OCI-LY1 (cell line): ENCODE data around the gene ARHGEF4.

Experiments
- H2AFZ ChIP-seq: fragments of 200-600 bp; sonication (generic), shearing (Covaris generic); 2 replicates; pipeline ENCODE4 v1.6.0; 2014; ENCODE audit warnings: antibody characterized with exemption, mild to moderate bottlenecking, low read length
- H3F3A ChIP-seq: fragments of 200-600 bp; sonication (generic), shearing (Covaris generic); 2 replicates; pipeline ENCODE4 v1.6.0; 2014; ENCODE audit warnings: mild to moderate bottlenecking, antibody characterized with exemption, low read length, moderate library complexity; ENCODE audit not compliant: insufficient read depth
- H3K27ac ChIP-seq: fragments of 200-600 bp; sonication (generic); 2 replicates; pipeline ENCODE4 v1.5.1; 2014; ENCODE audit warnings: low read length, mixed run types, mild to moderate bottlenecking, low read depth; ENCODE audit not compliant: poor library complexity, severe bottlenecking
- H3K27me3 ChIP-seq: fragments of 200-600 bp; sonication (generic); 2 replicates; pipeline ENCODE4 v1.6.0; 2014; ENCODE audit warnings: antibody characterized with exemption, mild to moderate bottlenecking, low read length, moderate library complexity; ENCODE audit not compliant: insufficient read depth
- H3K36me3 ChIP-seq: fragments of 200-600 bp; sonication (generic); 2 replicates; pipeline ENCODE4 v1.6.1; 2014; ENCODE audit warnings: mild to moderate bottlenecking, antibody characterized with exemption, low read length, moderate library complexity, mixed read lengths; ENCODE audit not compliant: insufficient read depth
- H3K4me1 ChIP-seq: fragments of 200-600 bp; sonication (generic); 2 replicates; pipeline ENCODE4 v1.5.1; 2014; ENCODE audit warnings: mild to moderate bottlenecking, low read length, moderate library complexity; ENCODE audit not compliant: insufficient read depth, severe bottlenecking
- H3K4me2 ChIP-seq: fragments of 200-600 bp; sonication (generic), shearing (Covaris generic); 2 replicates; pipeline ENCODE4 v1.6.1; 2014; ENCODE audit warnings: low read length
- H3K4me3 ChIP-seq: fragments of 200-600 bp; sonication (generic); 2 replicates; pipeline ENCODE4 v1.5.1; 2014; ENCODE audit warnings: low read length, low read depth, mild to moderate bottlenecking, mixed read lengths; ENCODE audit not compliant: poor library complexity, severe bottlenecking
- H3K79me2 ChIP-seq: fragments of 200-600 bp; shearing (Covaris generic); 2 replicates; pipeline ENCODE4 v1.6.1; 2016; ENCODE audit warnings: mixed run types, low read length, mixed read lengths; ENCODE audit not compliant: insufficient read depth
- H3K9ac ChIP-seq: fragments of 200-600 bp; sonication (generic), shearing (Covaris generic); 2 replicates; pipeline ENCODE4 v1.6.1; 2014; ENCODE audit warnings: mild to moderate bottlenecking, low read length, mixed read lengths
- H3K9me2 ChIP-seq: fragments of 200-600 bp; sonication (generic), shearing (Covaris generic); 2 replicates; pipeline ENCODE4 v1.6.1; 2014; ENCODE audit warnings: low read depth, mild to moderate bottlenecking, low read length, mixed read lengths
- H3K9me3 ChIP-seq: fragments of 200-600 bp; shearing (Covaris generic); 2 replicates; pipeline ENCODE4 v1.6.1; 2014; ENCODE audit warnings: low read length, mixed read lengths
- H4K20me1 ChIP-seq: fragments of 200-600 bp; sonication (generic), shearing (Covaris generic); 2 replicates; pipeline ENCODE4 v1.6.0; 2016; ENCODE audit warnings: mild to moderate bottlenecking, low read length; ENCODE audit not compliant: insufficient read depth
- EZH2 ChIP-seq: fragments of 200-600 bp; sonication (generic), shearing (Covaris generic); IDR thresholded peaks from 2 replicates; pipeline ENCODE4 v1.8.0; 2017; ENCODE audit warnings: borderline replicate concordance, mixed run types, mild to moderate bottlenecking, antibody characterized with exemption, low read length, moderate library complexity, mixed read lengths
- TF ChIP-seq, protein P1 (sequence below): fragments of 200-600 bp; sonication (generic), shearing (Covaris generic); IDR thresholded peaks from 2 replicates; pipeline ENCODE4 v1.5.1; 2017; ENCODE audit warnings: mild to moderate bottlenecking, antibody characterized with exemption, low read length, moderate library complexity, mixed read lengths

ARHGEF4 gene

DNA sequence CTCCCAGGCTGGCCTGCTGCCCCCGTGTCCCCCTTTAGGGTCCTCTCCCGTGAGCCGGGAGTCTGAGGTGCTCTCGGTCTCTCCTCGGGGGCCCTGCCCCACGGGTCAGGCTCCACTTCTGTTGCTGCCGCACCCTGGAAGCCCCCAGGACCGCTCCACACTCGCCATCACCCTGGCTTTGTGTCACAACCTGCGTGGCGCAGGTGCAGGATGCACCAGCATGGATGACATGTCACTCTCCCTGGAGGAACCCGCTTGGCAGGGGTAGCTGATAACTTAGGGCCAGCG lies 10.8 kb upstream of the ARHGEF4 start:
- H3K4me1 ChIP-seq, result no peaks in the 10 kb centered on the region
- no peak overlapping the region for H3K4me2 ChIP-seq

DNA sequence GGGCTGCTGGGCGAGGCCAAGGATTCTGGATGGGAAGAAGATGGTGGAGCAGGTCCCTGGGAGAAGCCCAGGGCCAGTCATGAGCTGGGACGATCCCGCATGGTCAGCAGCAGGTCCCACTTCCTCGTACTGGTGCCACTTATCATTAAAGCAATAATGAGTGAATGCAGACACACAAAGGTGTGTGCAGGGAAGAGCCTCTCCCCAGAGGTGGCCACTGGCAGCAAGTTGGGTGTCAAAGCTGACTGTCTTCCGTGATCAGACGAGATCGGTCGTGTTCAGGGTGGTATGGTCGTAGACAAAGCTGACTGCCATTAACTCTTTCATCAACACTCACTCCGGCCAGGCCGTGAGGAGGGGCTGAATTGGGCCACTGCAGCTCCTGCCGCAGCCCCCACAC lies 10.3 kb upstream of the ARHGEF4 start:
- no peaks in the 10 kb centered on the region for H3F3A ChIP-seq
- H3K27ac ChIP-seq, result no peak overlapping the region
- H3K9ac ChIP-seq, result no peak overlapping the region
- no peaks in the 10 kb centered on the region for H3K79me2 ChIP-seq
- no peaks in the 10 kb centered on the region for H4K20me1 ChIP-seq
- no peaks in the 10 kb centered on the region for H3K4me1 ChIP-seq
- no peaks in the 10 kb centered on the region for H3K9me2 ChIP-seq
- no peaks in the 10 kb centered on the region for H3K9me3 ChIP-seq
- no peak overlapping the region for H2AFZ ChIP-seq
- no peak overlapping the region for H3K4me3 ChIP-seq
- H3K4me2 ChIP-seq, result no peak overlapping the region
- H3K27me3 ChIP-seq, result peaks cover 4% of the 10 kb centered on the region; the same call in 1 of the 2 replicates
- TF ChIP-seq, protein P1, sequence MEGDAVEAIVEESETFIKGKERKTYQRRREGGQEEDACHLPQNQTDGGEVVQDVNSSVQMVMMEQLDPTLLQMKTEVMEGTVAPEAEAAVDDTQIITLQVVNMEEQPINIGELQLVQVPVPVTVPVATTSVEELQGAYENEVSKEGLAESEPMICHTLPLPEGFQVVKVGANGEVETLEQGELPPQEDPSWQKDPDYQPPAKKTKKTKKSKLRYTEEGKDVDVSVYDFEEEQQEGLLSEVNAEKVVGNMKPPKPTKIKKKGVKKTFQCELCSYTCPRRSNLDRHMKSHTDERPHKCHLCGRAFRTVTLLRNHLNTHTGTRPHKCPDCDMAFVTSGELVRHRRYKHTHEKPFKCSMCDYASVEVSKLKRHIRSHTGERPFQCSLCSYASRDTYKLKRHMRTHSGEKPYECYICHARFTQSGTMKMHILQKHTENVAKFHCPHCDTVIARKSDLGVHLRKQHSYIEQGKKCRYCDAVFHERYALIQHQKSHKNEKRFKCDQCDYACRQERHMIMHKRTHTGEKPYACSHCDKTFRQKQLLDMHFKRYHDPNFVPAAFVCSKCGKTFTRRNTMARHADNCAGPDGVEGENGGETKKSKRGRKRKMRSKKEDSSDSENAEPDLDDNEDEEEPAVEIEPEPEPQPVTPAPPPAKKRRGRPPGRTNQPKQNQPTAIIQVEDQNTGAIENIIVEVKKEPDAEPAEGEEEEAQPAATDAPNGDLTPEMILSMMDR, result no peak
- TF ChIP-seq EZH2, result no peak
- no peaks in the 10 kb centered on the region for H3K36me3 ChIP-seq

More for the DNA sequence above, 10.8 kb upstream of the ARHGEF4 start:
- no peaks in the 10 kb centered on the region for H4K20me1 ChIP-seq
- H3K27ac ChIP-seq, result no peak overlapping the region
- no peak overlapping the region for H3K4me3 ChIP-seq
- H3K9me3 ChIP-seq, result no peaks in the 10 kb centered on the region
- no peaks in the 10 kb centered on the region for H3F3A ChIP-seq
- no peaks in the 10 kb centered on the region for H3K79me2 ChIP-seq
- peaks cover 4% of the 10 kb centered on the region; the same call in 1 of the 2 replicates for H3K27me3 ChIP-seq
- no peak overlapping the region for H2AFZ ChIP-seq
- H3K9ac ChIP-seq, result no peak overlapping the region
- TF ChIP-seq, protein P1, result no peak
- TF ChIP-seq EZH2, result no peak
- no peaks in the 10 kb centered on the region for H3K9me2 ChIP-seq
- no peaks in the 10 kb centered on the region for H3K36me3 ChIP-seq

DNA sequence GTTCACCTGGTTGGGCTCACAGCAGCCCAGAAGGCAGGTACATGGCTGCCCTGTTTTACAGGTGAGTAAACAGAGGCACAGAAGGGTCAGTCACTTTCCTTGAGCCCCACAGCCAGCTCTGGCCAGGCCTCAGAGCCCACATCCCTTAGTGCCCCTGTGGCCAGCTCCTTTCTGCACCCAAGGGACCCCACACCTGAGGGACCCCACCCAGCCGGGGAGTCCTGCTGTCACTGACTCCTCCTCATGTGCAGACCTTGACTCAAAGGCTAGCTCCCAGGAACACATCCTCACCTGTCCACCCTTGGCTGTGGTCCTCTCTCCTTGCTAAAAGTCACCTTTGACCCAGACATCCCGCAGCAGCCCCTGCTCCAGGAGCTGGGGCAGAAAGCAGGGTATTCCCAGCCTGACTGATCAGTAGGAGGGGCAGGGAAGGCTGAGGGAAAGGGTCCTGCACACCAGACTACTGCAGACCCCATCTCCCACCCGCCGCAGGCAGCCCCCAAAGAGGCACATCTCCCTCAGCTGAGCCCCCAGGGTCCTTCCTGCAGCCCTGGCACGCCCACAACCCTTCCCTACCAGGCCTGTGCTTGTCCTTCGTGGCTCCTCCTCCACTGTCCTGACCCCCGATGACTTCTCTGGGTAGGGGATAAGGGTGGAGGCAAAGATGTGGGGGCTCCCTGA lies 9.8 kb upstream of the ARHGEF4 start:
- H3K9me3 ChIP-seq, result no peaks in the 10 kb centered on the region
- H3K36me3 ChIP-seq, result no peaks in the 10 kb centered on the region
- H3K4me2 ChIP-seq, result no peak overlapping the region
- TF ChIP-seq EZH2, result no peak
- H3K9ac ChIP-seq, result no peak overlapping the region
- peaks cover 4% of the 10 kb centered on the region; the same call in 1 of the 2 replicates for H3K27me3 ChIP-seq
- no peaks in the 10 kb centered on the region for H3K9me2 ChIP-seq
- H3K4me3 ChIP-seq, result no peak overlapping the region
- H3K27ac ChIP-seq, result no peak overlapping the region
- H2AFZ ChIP-seq, result no peak overlapping the region
- H4K20me1 ChIP-seq, result no peaks in the 10 kb centered on the region
- H3F3A ChIP-seq, result no peaks in the 10 kb centered on the region
- no peaks in the 10 kb centered on the region for H3K79me2 ChIP-seq
- no peaks in the 10 kb centered on the region for H3K4me1 ChIP-seq
